CMK (cell line): ENCODE measurements around the gene HLA-B.
A peak's percentile ranks its signal among the peaks of the same experiment; 100 is the strongest.
"Not testable (repeated sequence)": the region's sequence is repeated elsewhere in the genome, so short reads cannot be mapped to it uniquely, and the experiment has no call there.

Source experiments
- DNase-seq: peaks from one replicate; pipeline ENCODE4 v3.0.0-alpha.2; 2010; ENCODE audit warnings: low read depth

The HLA-B gene

DNA sequence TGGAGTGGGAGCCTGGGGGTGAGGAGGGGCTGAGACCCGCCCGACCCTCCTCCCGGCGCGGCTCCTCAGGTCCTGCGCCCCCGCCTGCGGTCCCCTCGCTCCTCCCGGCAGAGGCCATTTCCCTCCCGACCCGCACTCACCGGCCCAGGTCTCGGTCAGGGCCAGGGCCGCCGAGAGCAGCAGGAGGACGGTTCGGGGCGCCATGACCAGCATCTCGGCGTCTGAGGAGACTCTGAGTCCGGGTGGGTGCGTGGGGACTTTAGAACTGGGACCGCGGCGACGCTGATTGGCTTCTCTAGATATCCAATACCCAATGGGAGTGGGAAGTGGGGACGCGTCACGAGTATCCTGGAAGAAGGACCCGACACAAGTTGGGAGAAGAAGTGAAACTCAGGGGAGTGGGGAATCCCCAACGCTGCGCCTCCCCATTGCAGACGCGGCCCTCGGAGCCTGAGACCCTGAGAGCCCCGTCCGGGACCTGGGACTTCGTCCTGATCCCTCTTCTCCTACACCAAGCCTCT is at the start of gene HLA-B:
HLA-B (minus strand) TSS at position 234 of the 521 bp plus-strand sequence; CDS start at position 213, 21 bp downstream.
- DNase-seq: peak; percentile 11

DNA sequence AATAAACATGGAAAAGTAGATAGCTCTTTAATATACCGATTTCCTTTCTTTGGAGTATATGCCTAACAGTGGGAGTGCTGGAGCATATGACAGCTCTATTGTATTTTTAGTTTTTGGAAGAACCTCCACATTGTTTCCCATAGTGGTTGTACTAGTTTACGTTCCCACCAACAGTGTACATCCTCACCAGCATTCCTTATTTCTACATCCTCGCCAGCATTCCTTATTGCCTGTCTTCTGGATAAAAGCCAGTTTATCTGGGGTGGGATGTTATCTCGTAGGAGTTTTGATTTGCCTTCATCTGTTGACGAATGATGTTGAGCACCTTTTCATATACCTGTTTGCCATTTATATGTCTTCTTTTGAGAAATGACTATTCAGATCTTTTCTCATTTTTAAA is 49.0 kb upstream of the HLA-B start:
- no peak for DNase-seq

DNA sequence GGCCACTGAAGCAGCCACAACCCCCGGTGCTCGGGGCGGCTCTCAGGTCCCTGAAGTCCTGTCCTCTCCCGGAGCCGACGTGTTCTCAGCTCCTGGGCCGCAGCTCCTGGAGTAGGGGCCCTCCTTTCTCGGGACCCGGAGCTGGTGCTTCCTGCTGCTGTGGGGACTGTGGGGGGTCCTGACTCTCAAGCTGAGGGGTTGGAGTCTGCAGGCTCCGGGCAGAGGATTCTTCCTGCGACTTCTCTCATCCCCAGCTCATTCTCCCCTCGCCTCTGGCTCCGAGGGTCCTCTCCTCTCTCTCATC is 47.0 kb upstream of the HLA-B start:
- DNase-seq: not testable (repeated sequence)

DNA sequence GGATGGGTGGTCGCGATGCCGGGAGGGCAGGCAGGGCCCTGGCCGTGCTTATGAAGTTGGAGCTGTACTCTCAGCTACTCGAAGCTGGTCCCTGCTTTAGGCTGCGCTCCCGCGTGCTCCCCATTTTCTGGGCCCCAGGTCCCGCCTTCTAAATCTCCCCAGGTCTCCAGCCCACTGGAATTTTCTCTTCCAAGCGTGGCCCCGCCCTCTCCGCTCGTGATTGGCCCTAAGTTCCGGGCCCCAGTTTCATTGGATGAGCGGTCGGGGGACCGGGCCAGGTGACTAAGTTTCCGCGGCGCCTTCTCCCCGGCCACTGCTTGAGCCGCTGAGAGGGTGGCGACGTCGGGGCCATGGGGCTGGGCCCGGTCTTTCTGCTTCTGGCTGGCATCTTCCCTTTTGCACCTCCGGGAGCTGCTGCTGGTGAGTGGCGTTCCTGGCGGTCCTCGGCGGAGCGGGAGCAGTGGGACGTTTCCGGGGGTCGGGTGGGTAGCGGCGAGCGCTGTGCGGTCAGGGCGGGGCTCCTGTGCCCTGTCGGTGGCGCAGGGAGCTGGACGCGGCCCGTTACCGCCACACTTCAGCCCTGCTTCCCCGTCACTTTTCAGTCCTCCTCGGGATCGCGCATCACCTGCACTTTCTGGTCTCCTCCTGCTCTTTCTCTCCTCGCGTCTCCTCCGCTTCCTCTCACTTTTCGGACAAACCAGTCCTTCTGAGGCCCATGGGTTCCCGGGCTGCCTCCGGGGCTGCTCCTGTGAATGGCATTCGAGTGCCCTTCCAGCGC is 46.5 kb upstream of the HLA-B start, which contains the start of gene MICA:
MICA (plus strand) TSS at position 313 of the 778 bp plus-strand sequence; CDS start at position 351, 38 bp downstream.
- peak; percentile 52 for DNase-seq

DNA sequence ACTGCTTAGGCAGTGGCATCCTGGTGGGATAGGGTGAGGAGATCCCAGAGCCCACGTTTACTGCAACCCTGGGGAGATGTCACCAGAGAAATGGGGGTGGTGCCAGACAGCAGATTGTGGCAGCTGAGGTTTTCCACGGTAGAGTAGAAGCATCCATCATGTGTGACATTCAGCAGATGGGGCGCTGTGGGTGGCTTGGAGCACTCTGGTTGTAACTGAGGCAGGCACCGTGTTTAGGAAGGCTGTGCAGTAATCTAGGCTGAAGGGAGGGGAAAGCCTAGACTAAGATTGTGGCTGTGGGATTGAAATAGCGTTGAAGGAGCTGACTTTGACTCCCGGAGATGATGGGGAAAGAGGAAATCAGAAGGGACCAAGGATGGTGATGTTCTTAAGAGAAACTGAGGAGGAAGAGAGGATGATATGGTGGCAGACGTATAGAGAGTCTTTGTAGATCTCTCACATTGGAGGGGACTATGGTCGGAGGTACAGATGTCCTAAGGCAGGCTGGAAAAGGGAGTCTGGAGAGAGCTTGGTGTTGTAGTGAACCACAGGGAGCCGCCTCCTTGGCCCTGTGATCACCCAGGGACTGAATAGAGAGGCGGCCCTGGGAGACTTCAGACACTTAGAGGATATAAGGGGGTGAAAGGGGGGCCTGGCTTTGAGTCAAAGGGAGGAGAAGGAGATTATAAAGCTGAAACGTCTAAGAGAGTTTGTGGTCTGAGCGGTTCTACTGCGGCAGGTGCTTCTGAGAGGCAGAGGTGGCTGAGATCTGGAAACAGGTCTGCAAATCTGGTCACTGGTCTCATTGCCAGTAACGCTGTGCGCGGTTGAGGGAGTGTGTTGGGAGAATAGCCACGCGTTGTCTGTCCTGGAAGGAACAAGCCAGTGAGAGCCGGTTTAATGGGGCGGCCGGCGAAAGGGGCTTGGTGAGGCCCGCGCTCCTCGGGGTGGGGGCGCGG is 45.6 kb upstream of the HLA-B start:
- no peak for DNase-seq

DNA sequence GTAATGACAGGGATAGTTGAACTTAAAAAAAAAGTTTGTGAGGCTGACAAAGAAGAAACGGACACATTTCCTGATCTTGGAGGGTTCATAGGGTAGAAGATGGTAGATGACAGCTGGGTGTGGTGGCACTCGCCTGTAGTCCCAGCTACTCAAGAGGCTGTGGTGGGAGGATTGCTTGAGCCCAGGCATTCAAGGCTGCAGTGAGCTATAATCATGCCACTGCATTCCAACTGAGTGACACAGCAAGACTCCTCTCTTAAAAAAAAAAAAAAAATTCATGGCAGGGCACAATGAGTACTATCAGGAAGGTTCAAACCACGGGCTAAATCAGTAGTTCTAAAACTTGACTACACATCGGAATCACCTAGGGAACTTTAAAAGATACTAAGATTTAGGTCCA is 44.4 kb upstream of the HLA-B start:
- DNase-seq: no peak

DNA sequence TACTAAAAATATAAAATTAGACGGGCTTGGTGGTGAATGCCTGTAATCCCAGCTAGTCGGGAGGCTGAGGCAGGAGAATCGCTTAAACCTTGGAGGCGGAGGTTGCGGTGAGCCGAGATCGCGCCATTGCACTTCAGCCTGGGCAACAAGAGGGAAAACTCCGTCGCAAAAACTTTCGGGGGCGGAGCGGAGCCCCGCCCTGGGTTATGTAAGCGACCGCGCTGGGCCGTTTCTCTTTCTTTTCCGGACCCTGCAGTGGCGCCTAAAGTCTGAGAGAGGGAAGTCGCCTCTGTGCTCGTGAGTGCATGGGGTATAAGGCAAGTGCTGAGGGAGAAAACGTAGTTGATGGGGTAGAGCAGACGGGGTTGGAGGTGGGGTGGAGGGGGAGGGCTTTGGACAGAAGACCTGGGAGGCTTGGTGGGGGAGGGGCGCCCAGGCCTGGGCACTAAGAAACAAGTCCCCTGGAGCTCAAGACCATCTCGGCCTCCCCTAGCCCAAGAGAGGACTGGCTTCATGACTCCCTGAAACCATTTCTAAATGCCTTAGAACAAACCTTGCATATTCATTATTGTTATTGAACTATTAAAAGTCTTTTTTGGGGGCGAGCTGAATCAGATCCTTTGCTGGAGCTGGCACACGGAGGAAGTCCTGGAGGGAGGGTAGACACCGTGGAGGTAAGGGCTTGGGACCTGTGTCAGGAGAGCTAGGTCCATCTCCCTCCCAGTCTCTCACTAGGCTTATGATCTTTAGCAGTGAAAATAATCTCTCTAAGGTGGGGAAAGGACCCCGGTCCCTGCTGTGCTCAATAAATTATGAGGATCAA is 43.7 kb upstream of the HLA-B start:
- peak; percentile 41 for DNase-seq

DNA sequence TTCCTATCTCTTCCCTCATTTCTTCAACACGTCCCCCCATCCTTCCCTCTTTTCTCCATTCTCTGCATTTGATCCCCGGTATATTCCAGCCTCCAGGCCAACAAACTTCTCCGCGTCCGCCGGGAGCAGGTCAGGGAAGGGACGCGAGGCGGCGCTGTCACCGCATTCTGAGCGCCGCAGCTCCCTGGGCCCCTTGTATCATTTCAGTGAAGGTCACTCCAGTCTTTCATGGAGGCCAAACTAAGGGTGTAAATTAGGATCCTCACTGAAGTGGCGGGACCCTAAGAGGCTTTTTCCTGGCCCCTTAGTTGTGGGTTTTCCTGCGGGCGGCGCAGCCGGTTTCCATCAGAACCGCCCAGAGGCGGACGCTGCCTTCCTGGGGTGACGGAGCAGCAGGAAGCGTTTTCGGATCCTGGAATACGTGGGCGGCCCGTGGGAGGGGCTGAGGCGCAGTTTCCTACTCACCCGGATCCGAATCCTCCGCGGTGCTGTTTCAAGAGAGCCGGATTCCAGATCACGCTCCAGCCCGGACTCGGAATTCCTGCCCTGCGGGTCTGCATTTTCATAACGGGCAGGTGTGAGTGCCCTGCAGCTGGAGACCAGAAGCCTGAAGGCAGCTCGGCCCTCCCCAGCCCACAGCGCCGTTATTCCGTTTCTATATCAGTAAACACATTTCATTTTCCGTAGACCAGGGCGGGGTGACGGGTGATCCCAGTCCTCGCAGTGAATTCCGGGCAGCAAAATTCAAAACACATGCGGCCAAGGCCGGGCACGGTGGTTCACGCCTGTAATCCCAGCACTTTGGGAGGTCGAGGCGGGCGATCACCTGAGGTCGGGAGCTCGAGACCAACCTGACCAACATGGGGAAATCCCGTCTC is 42.8 kb upstream of the HLA-B start:
- DNase-seq: peak; percentile 64

DNA sequence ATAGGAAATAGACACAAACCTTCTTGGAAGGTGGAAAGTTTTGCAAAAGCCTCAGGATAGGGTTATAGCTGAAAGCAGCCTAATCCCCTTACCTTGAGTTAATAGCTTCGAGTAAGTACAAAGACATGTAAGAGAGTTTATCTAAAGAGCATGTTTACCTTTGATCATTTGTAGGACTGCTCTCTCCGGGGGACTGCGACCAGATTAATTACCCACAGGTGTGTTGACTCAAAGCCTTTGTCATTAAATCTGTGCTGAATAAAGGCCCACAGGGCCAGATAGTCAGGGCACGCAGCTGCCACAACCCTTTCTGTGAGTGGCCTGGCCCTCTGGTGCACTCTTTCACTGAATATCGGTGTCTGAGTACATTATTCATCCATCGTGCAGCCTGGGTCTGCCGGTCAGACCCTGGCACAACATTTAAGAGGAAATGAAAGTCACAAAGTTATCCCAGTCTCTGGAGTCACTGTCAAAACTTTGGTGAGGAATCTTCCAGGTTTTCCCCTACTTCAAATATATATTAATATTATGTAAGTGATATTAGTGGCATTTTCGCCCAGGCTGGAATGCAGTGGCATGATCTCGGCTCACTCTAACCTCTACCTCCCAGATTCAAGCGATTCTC is 41.0 kb upstream of the HLA-B start:
- DNase-seq: no peak

DNA sequence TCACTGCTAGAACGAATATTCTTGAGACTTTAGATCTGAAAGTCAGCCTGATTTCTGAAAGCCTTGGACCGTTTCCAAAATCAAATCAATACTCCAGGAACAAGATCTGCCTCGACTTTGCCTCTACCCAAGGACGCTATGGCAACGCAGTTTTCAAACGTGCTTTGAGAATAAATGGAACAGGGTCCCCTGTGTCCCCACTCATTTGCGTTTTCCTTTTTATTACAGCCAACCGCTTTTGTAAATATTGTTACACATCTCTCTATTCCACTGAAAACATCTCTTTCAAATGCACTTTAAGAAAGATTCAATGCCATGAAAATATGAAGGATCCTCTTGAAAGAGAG is 40.1 kb upstream of the HLA-B start:
- DNase-seq: not testable (repeated sequence)

DNA sequence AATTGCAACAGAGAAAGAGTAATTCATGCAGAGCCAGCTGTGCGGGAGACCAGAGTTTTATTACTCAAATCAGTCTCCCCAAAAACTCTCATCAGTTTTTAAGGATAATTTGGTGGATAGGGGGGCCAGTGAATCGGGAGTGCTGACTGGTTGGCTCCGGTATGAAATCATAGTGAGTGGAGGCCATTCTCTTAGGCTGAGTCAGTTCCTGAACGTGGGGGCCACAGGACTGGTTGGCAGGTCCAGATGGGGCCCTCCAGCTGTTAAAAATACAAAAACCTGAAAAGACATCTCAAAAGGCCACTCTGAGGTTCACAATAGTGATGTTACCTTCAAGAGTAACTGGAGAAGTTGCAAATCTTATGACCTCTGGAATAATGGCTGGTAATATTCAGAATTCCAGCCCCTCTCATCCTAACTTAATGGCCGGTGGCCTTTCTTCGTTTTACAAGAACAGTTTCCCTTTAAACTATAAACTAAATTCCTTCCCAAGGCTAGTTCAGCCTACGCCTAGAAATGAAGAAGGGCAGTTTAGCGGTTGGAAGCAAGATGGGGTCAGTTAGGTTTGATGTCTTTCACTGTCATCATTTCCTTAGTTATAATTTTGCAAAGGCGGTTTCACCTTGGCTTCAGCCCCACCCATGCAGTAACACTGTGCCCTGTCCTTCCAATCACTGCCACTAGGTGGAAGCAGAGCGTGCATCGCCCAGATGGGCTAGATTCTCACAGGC is 39.6 kb upstream of the HLA-B start:
- DNase-seq: peak; percentile 66

DNA sequence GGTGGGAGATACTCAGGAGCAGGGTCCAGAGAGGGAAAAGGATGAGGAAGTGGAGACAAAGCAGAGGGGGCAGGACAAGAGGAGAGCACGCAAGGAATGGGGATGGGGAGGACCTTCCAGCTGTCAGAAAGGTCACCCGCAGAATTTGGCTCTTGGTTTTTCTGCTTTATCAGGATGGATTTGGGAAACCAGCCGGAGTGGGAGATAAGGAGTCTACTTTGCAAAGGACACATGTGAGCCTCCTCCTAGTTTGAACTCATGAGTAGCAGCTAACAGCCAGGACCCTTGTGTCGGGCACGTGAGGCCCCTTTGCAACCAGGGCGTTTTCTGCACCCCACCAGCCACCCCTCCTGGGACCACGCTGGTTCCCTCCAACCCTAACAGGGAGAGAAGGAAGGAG is 38.9 kb upstream of the HLA-B start:
- DNase-seq: no peak

DNA sequence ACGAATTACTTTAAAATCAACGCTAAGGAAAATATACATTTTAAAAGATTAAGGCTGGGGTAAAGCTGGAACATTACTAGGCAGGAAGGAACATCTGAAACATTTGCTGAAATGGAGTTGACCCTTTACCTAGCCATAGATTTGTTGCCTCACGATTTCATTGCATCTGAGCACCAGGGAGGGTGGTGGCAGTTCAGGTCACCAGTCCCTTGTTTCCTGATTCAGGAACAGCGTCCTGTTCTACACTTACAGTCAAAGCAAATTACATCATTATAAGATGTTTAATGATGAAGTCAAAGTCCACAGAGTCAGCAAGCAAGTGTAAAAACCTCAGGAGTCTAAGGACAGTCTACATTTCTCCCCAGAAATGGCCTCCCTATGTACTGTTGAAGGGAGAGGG is 37.4 kb upstream of the HLA-B start:
- no peak for DNase-seq

DNA sequence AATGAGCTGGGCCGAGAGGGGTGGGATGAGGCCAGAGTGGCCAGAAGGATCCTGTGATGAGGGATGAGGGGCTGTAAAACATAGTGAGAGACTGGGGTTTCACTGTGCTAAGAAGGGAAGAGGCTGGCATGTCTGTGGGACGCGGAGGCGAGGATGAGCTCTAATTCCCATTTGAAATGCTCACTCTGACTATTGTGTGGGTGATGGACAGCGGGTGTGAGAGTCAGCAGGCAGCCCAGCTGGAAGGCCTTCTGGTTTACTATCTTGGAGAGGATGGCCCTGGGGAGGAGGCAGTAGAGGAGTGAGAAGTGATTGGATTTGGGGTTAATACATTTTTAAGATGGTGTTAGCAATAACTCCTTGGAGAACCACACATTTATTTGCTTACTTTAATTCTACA is 37.0 kb upstream of the HLA-B start:
- no peak for DNase-seq

DNA sequence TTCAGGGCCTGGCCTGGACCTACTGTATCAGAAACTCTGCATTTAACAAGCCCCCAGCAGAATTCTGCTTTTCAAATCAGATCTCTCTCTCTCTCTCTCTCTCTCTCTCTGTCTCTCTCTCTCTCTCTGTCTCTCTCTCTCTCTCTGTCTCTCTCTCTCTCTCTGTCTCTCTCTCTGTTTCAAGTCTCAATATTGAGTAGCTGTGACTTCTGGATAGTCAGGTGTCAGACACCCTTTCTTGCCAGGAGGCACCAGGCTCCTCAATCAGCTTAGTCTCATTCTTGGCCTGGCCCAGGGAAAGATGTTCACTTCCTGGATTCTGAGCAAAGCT is 32.8 kb upstream of the HLA-B start:
- DNase-seq: not testable (repeated sequence)

DNA sequence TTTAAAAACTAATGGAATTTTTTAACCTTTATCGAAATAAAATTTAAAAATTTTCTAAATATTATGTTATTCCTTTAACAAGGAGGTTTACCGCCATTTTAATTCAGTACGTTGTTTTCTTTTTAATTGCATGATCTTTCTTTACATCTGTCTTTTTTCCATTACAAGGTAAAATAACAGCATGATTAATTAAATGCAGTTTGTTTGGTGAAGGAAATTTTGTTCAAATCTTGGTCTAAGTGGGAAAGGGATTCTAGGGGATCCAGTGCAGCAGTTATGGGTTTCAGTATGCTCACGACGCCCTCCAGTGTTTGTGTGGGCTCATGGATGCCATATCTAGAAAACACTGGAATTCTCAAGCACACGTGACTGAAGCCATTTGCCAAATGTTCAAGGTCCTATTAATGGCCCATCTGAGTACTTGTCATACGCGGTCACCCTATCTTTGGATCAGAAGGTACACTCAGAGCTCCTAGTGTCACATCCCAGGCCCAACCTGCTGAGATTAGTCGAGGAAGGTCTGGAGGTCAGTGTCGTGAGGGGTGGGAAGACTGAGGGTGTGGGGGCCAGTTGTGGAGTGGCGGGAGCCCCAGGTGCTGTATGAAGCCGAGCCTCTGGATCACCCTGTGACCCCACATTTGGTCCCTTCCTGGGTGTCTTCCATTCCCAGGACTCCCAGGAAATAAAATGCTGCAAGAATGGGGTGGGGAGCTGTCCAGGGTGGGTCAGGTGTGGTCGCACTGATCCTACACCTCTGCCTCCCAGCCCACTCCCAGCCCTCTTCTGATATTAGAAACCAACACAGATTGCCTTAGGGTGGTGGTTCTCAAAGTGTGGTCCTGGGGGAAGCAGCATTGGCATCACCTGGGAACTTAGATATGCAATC is 32.2 kb upstream of the HLA-B start:
- not testable (repeated sequence) for DNase-seq

DNA sequence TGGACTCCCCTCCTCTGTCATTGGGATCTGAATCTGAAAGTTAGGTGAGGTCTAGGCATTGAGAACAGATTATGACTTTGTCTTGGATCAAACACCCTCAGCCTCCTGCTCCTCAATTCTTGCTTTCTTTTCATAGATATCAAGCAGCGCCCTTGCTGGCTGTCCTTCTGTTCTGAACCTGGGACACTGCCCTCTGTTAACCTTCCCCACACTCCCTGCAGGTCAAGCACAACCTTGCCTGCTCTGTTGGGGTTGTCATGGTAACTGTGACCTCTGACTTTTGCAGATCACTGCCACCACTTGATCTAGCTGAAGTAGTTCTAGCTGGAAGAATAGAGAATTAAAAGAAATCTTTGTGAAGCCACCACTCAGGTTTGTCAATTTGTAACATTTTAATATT is 30.0 kb upstream of the HLA-B start:
- no peak for DNase-seq

DNA sequence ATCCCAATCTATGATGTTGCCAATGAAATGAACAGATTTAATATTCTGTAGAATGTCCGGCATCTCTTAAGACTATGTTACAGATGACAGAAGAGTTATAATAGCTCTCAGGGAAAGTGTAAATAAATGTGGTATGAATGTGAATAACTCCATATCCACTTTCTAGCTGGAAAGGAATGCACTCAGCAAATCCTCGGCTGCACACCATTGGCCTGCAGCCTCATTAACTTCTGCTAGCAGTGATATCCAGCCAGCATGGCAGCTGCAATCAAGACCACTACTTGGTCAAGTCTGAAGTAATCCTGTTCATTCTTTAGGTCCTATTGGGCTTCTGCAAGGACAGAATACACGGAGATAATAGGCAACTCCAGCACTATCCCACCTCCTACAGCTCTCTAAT is 29.1 kb upstream of the HLA-B start:
- DNase-seq: no peak

DNA sequence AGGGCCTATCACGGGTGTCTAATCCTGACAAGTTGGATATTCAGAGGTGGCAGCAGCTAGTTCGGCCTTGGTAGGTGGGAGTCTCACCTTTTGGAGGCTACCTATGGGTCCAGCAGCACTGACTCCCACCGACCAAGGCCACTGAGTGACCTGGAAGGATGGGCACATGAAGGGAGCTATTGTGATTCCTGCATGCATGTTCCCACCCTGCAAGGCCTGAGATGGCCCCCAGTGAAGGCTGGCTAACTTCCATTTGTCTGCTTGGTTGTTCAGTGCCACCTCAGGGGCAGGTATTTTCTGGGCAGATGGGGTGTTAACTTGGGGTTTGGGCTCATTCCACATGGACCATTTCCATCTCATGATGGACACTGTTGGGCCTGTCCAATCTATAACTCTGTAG is 28.1 kb upstream of the HLA-B start:
- DNase-seq: no peak
